K562 (cell line): ENCODE data around the gene WIPF2. TPM values are rescaled to one million over a fixed set of nuclear protein-coding genes. Genes with fewer than 3 reads are reported as not detected.

ENCODE experiments used
- ATAC-seq: fragments of 200-7000 bp; cut with Tn5 transposase; 3 replicates; pipeline ENCODE4 v1.9.1; 2020; ENCODE audit warnings: moderate library complexity
- BruUV-seq: library from RNA; stranded (reverse); fragments of 400-500 nt; replicated peaks from 2 replicates; lab custom pipeline; 2021; lab: Mats Ljungman, UMichigan
- CTCF ChIA-PET: fragments of 300-600 bp; formaldehyde crosslinking; extraction: SDS; loops from one replicate; lab custom pipeline; 2021; ENCODE audit warnings: low intra/inter-chr PET ratio; lab: Yijun Ruan, JAX
- POLR2A ChIA-PET: fragments of 300-600, 350-650 bp; sonication (Branson Sonifier 250); formaldehyde crosslinking; extraction: SDS; loops from one replicate; lab custom pipeline; 2021; ENCODE audit warnings: antibody characterized with exemption, inconsistent platforms; lab: Yijun Ruan, JAX
- DNase-seq, 4 experiments: peaks; one replicate each; pipeline versions ENCODE4 v3.0.0 to v3.0.0-alpha.2; 2011 to 2018; ENCODE audit warnings: low spot score in 3 of 4, mixed read lengths in 3 of 4; ENCODE audit errors: extremely low read depth in 1 of 4
- FAIRE-seq: peaks from 2 replicates; lab custom pipeline; 2011; peaks lifted over from hg19 to GRCh38; lab: Jason Lieb, UNC
- H2AFZ ChIP-seq: 2 replicates; pipeline ENCODE4 v1.6.0; 2011; ENCODE audit warnings: low read depth, low read length, control low read depth, inconsistent platforms
- H3K27ac ChIP-seq: fragments of 200-600 bp; 3 replicates; pipeline ENCODE4 v1.8.0; 2011; ENCODE audit warnings: low read depth, mild to moderate bottlenecking, control low read depth, inconsistent platforms, low read length, moderate library complexity, mixed read lengths; ENCODE audit errors: extremely low read depth
- H3K27me3 ChIP-seq, 2 experiments: fragments of 300-600 bp in 1 of 2; 2 replicates in 1 of 2; 3 replicates in 1 of 2; pipeline versions ENCODE4 v1.6.0 to v1.8.0; 2011; ENCODE audit warnings: inconsistent platforms in 2 of 2, low read length in 2 of 2, mild to moderate bottlenecking in 1 of 2, mixed read lengths in 1 of 2, moderate library complexity in 1 of 2; ENCODE audit not compliant: control insufficient read depth in 2 of 2, insufficient read depth in 2 of 2
- H3K36me3 ChIP-seq: fragments of 300-600 bp; 3 replicates; pipeline ENCODE4 v1.8.0; 2011; ENCODE audit warnings: mild to moderate bottlenecking, low read length, inconsistent platforms; ENCODE audit not compliant: control insufficient read depth, insufficient read depth
- H3K4me1 ChIP-seq, 2 experiments: fragments of 200-600 bp in 1 of 2; replicated peaks in 1 of 2; 2 replicates in 1 of 2; 3 replicates in 1 of 2; pipeline versions ENCODE4 v1.5.1 to v1.8.0; 2011; ENCODE audit warnings: inconsistent platforms in 2 of 2, low read length in 2 of 2, mild to moderate bottlenecking in 1 of 2, mixed read lengths in 1 of 2, moderate library complexity in 1 of 2; ENCODE audit not compliant: control insufficient read depth in 2 of 2, insufficient read depth in 2 of 2
- H3K4me2 ChIP-seq: 2 replicates; pipeline ENCODE4 v1.6.1; 2011; ENCODE audit warnings: low read length, control low read depth, inconsistent platforms, mixed read lengths; ENCODE audit not compliant: insufficient read depth
- H3K4me3 ChIP-seq: fragments of 200-600 bp; sonication (generic), shearing (Covaris generic); 2 replicates; pipeline ENCODE4 v1.5.1; 2016; ENCODE audit warnings: control low read depth, inconsistent platforms
- H3K79me2 ChIP-seq: fragments of 200-600 bp; 3 replicates; pipeline ENCODE4 v1.8.0; 2011; ENCODE audit warnings: low read length, inconsistent platforms; ENCODE audit not compliant: control insufficient read depth, insufficient read depth
- H3K9ac ChIP-seq, 2 experiments: 2 replicates each; pipeline versions ENCODE4 v1.6.0 to v1.6.1; 2011; ENCODE audit warnings: low read depth in 2 of 2, low read length in 2 of 2, control low read depth in 1 of 2, inconsistent platforms in 1 of 2, mild to moderate bottlenecking in 1 of 2, mixed read lengths in 1 of 2; ENCODE audit not compliant: insufficient read depth in 1 of 2
- H3K9me1 ChIP-seq: one replicate; pipeline ENCODE4 v1.6.0; 2011; ENCODE audit warnings: inconsistent platforms, mild to moderate bottlenecking, low read length, moderate library complexity; ENCODE audit not compliant: control insufficient read depth, insufficient read depth
- H3K9me3 ChIP-seq: replicated peaks from 2 replicates; pipeline ENCODE4 v1.5.1; 2011; ENCODE audit warnings: low read depth, low read length, inconsistent platforms; ENCODE audit not compliant: control insufficient read depth, insufficient read depth
- H4K20me1 ChIP-seq: replicated peaks from 2 replicates; pipeline ENCODE4 v1.6.1; 2011; ENCODE audit warnings: low read length, inconsistent platforms, mixed read lengths; ENCODE audit not compliant: control insufficient read depth, insufficient read depth
- CXXC5 ChIP-seq: fragments of 250-450 bp; sonication (Bioruptor Pico); IDR thresholded peaks from 2 replicates; pipeline ENCODE4 v1.8.0; 2022; ENCODE audit warnings: inconsistent platforms, mild to moderate bottlenecking, moderate library complexity
- EHMT2 ChIP-seq: fragments of 450-650 bp; IDR thresholded peaks from 2 replicates; pipeline ENCODE4 v1.6.1; 2018; ENCODE audit warnings: antibody characterized with exemption
- MYNN ChIP-seq, 2 experiments: sonication (generic); formaldehyde crosslinking in 1 of 2; IDR thresholded peaks; 2 replicates each; pipeline versions ENCODE4 v1.5.0 to v1.6.1; 2016 to 2020; ENCODE audit warnings: antibody characterized with exemption in 1 of 2, missing genetic modification reagents in 1 of 2
- NRF1 ChIP-seq, 2 experiments: fragments of 450-650 bp; IDR thresholded peaks in 1 of 2; conservative IDR thresholded peaks in 1 of 2; 2 replicates each; pipeline ENCODE4 v1.6.1; 2014; ENCODE audit warnings: mild to moderate bottlenecking in 2 of 2
- RBM14 ChIP-seq: fragments of 200-400 bp; formaldehyde crosslinking; IDR thresholded peaks from 2 replicates; pipeline ENCODE4 v1.6.1; 2018; ENCODE audit warnings: low read depth, mild to moderate bottlenecking, low read length, moderate library complexity, borderline replicate concordance; ENCODE audit not compliant: insufficient read depth
- RFX5 ChIP-seq: IDR thresholded peaks from 2 replicates; pipeline ENCODE4 v1.6.1; 2011; ENCODE audit warnings: low read depth, mild to moderate bottlenecking, improper control_type of control experiment, low read length
- SPI1 ChIP-seq: IDR thresholded peaks from 2 replicates; pipeline ENCODE4 v1.6.1; 2011; ENCODE audit warnings: low read depth, low read length, control low read depth, borderline replicate concordance
- SREBF2 ChIP-seq: sonication (generic); formaldehyde crosslinking; IDR thresholded peaks from 2 replicates; pipeline ENCODE4 v1.4.0; 2020; ENCODE audit warnings: mild to moderate bottlenecking, missing genetic modification reagents
- WGBS: fragments of 100-300 bp; shearing (Covaris generic); methylation state at CpG from one replicate; pipeline ENCODE4 v1.1.6; 2016; ENCODE audit warnings: low coverage, mixed read lengths; ENCODE audit not compliant: insufficient coverage; ENCODE audit errors: missing lambda C conversion rate; 5-methylcytosine and 5-hydroxymethylcytosine counted together
- in situ Hi-C: fragments of 300-500 bp; cut with MboI; formaldehyde crosslinking; loops from 4 replicates; pipeline ENCODE4 v1.15.0; 2018; ENCODE audit warnings: inconsistent platforms, mixed read lengths
- intact Hi-C: fragments of 100-400 bp; cut with micrococcal nuclease; formaldehyde crosslinking; loops from 2 replicates; pipeline ENCODE4 v1.14.2; 2022
- polyA plus RNA-seq, 8 experiments: library from polyadenylated mRNA; depleted of rRNA in 4 of 8; stranded (reverse) in 5 of 8; unstranded in 3 of 8; fragments of >200 nt; fragmentation: Nextera tagmentation in 2 of 8; fragmentation: Illumina TruSeq in 1 of 8; extraction: Ambion mirVana in 2 of 8; extraction: Trizol in 1 of 8; gene quantifications; 2 replicates each; pipeline versions ENCODE4 v1.2.1 to v1.2.3, GENCODE V29; 2011 to 2014; ENCODE audit warnings: inconsistent platforms in 1 of 8, missing spikeins in 1 of 8
- total RNA-seq, 7 experiments: library from RNA; depleted of rRNA in 6 of 7; stranded (reverse); fragments of >200 nt in 6 of 7; fragmentation: Illumina TruSeq in 2 of 7; extraction: Trizol in 2 of 7; gene quantifications; 2 replicates each; pipeline versions ENCODE4 v1.2.1 to v1.2.3, GENCODE V29; 2011 to 2021; ENCODE audit warnings: low replicate concordance in 1 of 7
- TF ChIP-seq, protein P1 (sequence below), 2 experiments: fragments of 200-800 bp in 1 of 2; sonication (Bioruptor generic) in 1 of 2; sonication (generic) in 1 of 2; formaldehyde crosslinking in 1 of 2; IDR thresholded peaks in 1 of 2; conservative IDR thresholded peaks in 1 of 2; 2 replicates each; pipeline versions ENCODE4 v1.5.0 to v1.6.1; 2016 to 2020; ENCODE audit warnings: missing compliant biosample characterization in 1 of 2, missing genetic modification characterization in 1 of 2, missing genetic modification reagents in 1 of 2
- TF ChIP-seq, protein P2 (sequence below): fragments of 200-800 bp; sonication (Bioruptor generic); IDR thresholded peaks from 2 replicates; pipeline ENCODE4 v1.6.1; 2017; ENCODE audit warnings: missing genetic modification characterization, missing compliant biosample characterization
- TF ChIP-seq, protein P3 (sequence below), 3 experiments: fragments of 200-800 bp in 1 of 3; sonication (Bioruptor generic) in 1 of 3; sonication (generic) in 1 of 3; formaldehyde crosslinking in 1 of 3; IDR thresholded peaks; 2 replicates each; pipeline versions ENCODE4 v1.6.1 to v1.8.0; 2016 to 2022; ENCODE audit warnings: mild to moderate bottlenecking in 2 of 3, missing compliant biosample characterization in 2 of 3, missing genetic modification characterization in 2 of 3, missing genetic modification reagents in 1 of 3
- TF ChIP-seq, protein P4 (sequence below): fragments of 450-650 bp; IDR thresholded peaks from 2 replicates; pipeline ENCODE4 v1.6.1; 2016; ENCODE audit warnings: borderline replicate concordance

The WIPF2 gene
- total and polyA plus RNA-seq, 9 of the 15 experiments (the other 6 are each of a cell fraction or from before 2014, with no cell fraction given): 3.6 to 15.0 (median 5.3) TPM

DNA sequence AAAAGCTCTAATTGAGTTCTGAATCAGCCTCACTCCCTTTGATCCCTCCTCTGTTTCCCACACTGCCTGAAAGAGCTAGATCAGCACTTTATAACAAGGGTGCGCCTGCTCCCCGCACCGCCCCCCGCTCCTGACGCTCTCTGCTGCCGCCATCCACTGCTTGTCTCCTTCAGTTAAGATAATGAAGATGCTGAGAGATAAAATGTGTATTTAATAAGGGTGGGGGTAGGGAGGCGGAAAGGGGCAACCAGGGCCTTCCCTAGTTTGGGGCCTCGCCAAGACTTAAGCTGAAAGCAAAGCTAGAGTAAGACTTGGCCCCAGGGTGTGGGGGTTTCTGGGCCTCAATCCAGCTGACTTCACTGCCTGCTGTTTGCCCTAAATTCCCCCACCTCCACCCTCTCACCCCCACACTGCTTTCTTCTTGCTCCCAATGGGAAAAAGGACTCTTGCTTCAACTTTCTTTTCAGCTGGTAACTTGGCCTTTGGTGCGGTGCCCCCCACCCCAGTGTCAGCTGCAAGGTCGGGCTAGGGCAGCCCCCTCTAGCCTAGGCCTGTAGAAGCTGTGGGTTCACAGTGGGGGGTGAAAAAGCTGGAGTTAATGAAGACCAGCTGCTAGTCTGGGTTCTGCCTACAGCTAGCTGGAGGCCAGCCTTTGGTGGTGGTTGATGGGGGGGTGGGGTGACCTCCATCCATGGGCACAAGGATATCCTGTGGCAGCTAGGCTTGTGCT, 88.1 kb downstream of the WIPF2 start:
- ATAC-seq: peak; percentile 64
- POLR2A ChIA-PET: interaction anchor here (0.5 to 3.3 kb wide), 18 partner anchors 10 to 1492 kb away, joined by 3 to 23 read pairs (median 3); partner anchors contain the start of gene CDC6
- peak; percentile 23 for FAIRE-seq
- Histone ChIP-seq H3K4me2 (peak overlapping the region; percentile 38), H3K36me3 (peaks cover 28% of the 10 kb centered on the region), H3K4me3 (no peak overlapping the region), H3K9me3 (no peaks in the 10 kb centered on the region), H3K27me3 (no peaks in the 10 kb centered on the region), H3K79me2 (no peaks in the 10 kb centered on the region; the same call in 2 of the 3 replicates), H3K27ac (peak overlapping the region; percentile 49), H3K9me1 (no peaks in the 10 kb centered on the region), H2AFZ (peak overlapping the region; percentile 48; the same call in 1 of the 2 replicates), H4K20me1 (no peaks in the 10 kb centered on the region), H3K4me1 (peaks cover 31 to 43% of the 10 kb centered on the region in 2 experiments), H3K9ac (peak overlapping the region; percentile 8 to 75; a peak in 2 of 4 replicates)
- intact Hi-C loops (loop anchor here (5.0 to 10.0 kb wide), 2 partner anchors 35 to 228 kb away; no protein-coding TSS in a partner anchor), in situ Hi-C loops (no loop called here)
- 20% methylated on average over 10 of the region's 10 CpGs for WGBS
- no TSS peak for BruUV-seq
- peak in 3 of 4 experiments; percentile 45 to 61 (median 50) for DNase-seq
- CTCF ChIA-PET: interaction anchor here (0.6 kb wide), 1 partner anchor 228 kb away, joined by 9 read pairs; no protein-coding TSS in a partner anchor
- TF ChIP-seq MYNN (IDR thresholded peaks at IDR 0.05): 0 out of 2 replicates have a peak, but pooled peaks have one; percentile 25
- no peak for TF ChIP-seq MYNN (CRISPR knock-in tag; IDR thresholded peaks at IDR 0.05)
- TF ChIP-seq SPI1: no peak
- peak; percentile 69 to 72 for TF ChIP-seq NRF1 (conservative IDR thresholded peaks at IDR 0.05 in 1 of 2, IDR thresholded peaks at IDR 0.05 in 1 of 2)
- TF ChIP-seq, protein P1, sequence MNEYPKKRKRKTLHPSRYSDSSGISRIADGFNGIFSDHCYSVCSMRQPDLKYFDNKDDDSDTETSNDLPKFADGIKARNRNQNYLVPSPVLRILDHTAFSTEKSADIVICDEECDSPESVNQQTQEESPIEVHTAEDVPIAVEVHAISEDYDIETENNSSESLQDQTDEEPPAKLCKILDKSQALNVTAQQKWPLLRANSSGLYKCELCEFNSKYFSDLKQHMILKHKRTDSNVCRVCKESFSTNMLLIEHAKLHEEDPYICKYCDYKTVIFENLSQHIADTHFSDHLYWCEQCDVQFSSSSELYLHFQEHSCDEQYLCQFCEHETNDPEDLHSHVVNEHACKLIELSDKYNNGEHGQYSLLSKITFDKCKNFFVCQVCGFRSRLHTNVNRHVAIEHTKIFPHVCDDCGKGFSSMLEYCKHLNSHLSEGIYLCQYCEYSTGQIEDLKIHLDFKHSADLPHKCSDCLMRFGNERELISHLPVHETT (CRISPR knock-in tag; conservative IDR thresholded peaks at IDR 0.05 in 1 of 2, IDR thresholded peaks at IDR 0.05 in 1 of 2): 0 out of 4 replicates have a peak, but pooled peaks of 1 of the 2 experiments have one; percentile 23
- TF ChIP-seq, protein P2, sequence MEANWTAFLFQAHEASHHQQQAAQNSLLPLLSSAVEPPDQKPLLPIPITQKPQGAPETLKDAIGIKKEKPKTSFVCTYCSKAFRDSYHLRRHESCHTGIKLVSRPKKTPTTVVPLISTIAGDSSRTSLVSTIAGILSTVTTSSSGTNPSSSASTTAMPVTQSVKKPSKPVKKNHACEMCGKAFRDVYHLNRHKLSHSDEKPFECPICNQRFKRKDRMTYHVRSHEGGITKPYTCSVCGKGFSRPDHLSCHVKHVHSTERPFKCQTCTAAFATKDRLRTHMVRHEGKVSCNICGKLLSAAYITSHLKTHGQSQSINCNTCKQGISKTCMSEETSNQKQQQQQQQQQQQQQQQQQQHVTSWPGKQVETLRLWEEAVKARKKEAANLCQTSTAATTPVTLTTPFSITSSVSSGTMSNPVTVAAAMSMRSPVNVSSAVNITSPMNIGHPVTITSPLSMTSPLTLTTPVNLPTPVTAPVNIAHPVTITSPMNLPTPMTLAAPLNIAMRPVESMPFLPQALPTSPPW (CRISPR knock-in tag): peak; percentile 79
- TF ChIP-seq, protein P3, sequence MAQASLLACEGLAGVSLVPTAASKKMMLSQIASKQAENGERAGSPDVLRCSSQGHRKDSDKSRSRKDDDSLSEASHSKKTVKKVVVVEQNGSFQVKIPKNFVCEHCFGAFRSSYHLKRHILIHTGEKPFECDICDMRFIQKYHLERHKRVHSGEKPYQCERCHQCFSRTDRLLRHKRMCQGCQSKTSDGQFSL (CRISPR knock-in tag; IDR thresholded peaks at IDR 0.05): 0 out of 2 replicates have a peak, but pooled peaks have one; percentile 21
- TF ChIP-seq, protein P3 (tag; IDR thresholded peaks at IDR 0.05): peak in 1 of 2 experiments; percentile 7; a peak in 1 of 4 replicates
- no peak for TF ChIP-seq SREBF2 (CRISPR knock-in tag)
- TF ChIP-seq RFX5: no peak
- TF ChIP-seq, protein P4, sequence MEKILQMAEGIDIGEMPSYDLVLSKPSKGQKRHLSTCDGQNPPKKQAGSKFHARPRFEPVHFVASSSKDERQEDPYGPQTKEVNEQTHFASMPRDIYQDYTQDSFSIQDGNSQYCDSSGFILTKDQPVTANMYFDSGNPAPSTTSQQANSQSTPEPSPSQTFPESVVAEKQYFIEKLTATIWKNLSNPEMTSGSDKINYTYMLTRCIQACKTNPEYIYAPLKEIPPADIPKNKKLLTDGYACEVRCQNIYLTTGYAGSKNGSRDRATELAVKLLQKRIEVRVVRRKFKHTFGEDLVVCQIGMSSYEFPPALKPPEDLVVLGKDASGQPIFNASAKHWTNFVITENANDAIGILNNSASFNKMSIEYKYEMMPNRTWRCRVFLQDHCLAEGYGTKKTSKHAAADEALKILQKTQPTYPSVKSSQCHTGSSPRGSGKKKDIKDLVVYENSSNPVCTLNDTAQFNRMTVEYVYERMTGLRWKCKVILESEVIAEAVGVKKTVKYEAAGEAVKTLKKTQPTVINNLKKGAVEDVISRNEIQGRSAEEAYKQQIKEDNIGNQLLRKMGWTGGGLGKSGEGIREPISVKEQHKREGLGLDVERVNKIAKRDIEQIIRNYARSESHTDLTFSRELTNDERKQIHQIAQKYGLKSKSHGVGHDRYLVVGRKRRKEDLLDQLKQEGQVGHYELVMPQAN: no peak
- TF ChIP-seq EHMT2: no peak
- TF ChIP-seq CXXC5 (CRISPR knock-in tag): 0 out of 2 replicates have a peak, but pooled peaks have one; percentile 26
- no peak for TF ChIP-seq RBM14
